GM12872 (cell line): ENCODE measurements around the gene SGK1.

ENCODE experiments used
- TF ChIP-seq, protein P1 (sequence below): IDR thresholded peaks from 3 replicates; pipeline ENCODE4 v1.5.1; 2011; ENCODE audit warnings: low read depth, mild to moderate bottlenecking, low read length, moderate library complexity; ENCODE audit not compliant: insufficient read depth

SGK1 gene

DNA sequence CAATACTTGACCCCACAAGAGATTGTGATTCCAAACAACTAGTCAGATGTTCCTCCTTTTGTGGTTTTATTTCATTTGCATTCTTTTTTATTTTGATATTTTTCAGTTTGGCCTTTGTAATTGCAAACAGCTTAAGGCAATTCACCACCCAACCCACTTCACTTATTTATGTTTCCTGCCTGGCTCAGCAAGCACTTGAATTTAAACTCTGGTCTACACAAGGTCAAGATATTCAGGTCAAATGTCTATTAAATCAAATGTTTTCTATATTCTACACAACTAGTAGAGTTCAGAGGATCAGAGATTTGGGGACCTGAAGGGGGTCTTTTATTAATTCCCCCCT lies 100.1 kb downstream of the SGK1 start:
- TF ChIP-seq, protein P1, sequence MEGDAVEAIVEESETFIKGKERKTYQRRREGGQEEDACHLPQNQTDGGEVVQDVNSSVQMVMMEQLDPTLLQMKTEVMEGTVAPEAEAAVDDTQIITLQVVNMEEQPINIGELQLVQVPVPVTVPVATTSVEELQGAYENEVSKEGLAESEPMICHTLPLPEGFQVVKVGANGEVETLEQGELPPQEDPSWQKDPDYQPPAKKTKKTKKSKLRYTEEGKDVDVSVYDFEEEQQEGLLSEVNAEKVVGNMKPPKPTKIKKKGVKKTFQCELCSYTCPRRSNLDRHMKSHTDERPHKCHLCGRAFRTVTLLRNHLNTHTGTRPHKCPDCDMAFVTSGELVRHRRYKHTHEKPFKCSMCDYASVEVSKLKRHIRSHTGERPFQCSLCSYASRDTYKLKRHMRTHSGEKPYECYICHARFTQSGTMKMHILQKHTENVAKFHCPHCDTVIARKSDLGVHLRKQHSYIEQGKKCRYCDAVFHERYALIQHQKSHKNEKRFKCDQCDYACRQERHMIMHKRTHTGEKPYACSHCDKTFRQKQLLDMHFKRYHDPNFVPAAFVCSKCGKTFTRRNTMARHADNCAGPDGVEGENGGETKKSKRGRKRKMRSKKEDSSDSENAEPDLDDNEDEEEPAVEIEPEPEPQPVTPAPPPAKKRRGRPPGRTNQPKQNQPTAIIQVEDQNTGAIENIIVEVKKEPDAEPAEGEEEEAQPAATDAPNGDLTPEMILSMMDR = no peak

DNA sequence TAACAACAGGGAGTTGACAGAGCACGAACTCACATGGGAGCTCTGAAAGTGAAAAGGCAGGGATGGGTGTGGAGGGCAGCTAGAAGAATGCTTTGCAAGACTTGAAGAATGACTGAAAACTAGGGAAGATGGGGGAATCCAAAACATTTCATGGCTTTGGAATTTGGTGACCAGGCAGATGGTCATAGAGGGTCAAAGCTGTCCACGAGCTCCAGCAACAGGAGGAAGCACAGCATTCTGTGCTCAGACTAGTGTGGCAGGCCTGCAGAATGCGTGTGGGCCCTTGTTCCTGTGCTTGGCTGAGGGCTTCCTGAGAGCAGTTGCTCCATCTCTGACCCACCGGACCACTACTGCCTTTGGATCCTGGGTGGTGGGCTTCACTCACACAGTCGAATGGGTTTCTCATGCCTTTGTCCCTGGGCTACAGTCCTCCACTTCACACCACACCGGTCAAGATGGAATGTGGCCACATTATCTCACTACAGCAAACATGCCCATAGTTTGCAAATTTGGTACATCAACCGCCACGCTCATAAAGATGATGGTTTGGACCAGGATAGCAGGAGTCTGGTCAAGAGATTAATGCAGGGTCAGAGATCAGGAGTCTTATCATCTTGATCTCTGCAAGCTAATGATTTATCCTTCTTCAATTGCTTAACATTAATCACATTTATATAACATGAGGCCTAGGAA lies 100.7 kb downstream of the SGK1 start:
- TF ChIP-seq, protein P1 = no peak

DNA sequence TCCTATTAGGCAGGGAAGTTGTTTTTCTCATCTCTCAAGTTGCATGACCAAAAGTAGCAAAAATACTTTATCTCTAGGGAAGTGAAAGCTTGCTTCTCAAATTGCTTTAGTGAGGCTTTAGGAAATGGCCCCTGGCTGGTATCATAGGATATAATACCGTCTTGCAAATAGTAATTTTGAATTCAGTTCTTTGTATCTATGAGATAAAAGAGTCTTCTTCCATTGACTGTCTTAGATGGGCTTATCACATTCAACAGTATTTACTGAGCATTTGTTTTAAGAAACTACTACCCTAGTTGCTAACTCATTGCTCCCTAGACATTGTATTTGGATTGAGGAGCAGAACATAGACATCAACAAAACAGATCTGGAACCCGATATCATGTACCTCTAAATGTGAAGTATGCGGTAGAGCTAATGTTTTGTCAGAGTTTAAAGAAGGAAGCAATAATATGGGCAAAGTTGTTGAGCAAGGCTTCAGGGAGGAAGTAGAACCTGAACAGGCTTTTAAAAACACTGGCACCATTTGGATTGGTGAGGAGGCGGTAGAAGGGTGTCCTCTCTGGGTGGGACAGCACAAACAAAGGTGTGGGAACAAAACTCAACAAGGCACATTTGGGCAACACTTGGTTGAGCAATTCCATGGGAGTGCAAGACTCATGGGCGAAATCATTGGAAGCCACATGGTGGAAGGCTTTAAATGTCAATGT lies 101.5 kb downstream of the SGK1 start:
- TF ChIP-seq, protein P1 = no peak

DNA sequence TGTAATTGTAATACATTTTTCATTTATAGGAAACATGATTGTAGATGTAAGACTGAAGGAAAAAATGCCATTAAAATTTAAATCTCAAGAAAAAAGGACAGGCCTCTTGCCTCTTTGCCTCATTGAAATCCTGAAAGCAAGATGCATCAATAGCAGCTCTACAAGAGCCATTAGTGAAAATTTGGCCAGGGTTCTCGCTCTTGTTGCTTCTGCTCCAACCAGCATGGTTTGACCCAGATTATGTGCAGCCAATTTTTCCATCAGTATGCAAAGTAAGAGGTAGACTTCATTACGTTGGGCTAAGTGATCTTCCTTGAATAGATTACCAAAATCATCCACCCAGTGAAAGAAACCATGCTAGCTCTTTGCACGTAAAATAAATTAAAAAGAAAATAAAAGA lies 106.6 kb downstream of the SGK1 start:
- TF ChIP-seq, protein P1 = no peak

DNA sequence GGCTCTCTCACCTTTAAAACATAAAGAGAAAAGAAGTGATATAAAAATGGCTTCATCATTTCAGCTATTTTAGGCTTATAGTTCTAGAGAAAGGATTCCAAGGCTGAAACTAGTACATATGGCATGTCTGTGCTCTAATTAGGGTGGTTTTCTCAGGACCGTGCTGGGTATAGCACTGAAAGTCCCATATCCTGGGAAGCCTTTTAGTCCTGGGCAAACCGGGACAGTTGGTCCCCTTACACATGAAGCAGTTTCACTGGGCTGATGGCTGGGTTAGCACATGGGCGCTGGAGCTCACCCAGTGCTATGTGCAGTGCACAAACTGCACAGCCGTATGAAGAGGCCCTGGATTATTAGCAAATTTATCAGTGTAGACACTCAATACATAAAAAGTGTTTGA lies 110.5 kb downstream of the SGK1 start:
- TF ChIP-seq, protein P1 = no peak

DNA sequence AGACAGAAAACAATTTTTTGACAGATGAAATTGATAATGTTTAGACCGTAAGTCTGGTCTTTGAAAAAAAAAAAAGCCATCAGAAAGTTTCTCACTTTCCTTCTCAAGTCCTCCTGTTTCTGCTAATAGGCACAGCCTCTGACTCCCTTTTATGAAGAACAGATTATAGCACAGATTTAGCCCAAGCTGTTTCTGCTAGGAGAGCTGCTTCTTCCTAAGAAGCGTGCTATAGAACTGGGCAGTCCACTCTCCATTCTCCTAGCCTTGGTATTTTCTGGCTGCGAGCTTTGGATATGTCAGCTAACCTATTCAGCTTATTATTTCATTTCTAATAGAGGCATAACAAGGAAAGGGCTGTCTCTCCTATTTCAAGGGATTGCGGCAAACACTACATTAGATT lies 112.5 kb downstream of the SGK1 start:
- TF ChIP-seq, protein P1 = no peak

DNA sequence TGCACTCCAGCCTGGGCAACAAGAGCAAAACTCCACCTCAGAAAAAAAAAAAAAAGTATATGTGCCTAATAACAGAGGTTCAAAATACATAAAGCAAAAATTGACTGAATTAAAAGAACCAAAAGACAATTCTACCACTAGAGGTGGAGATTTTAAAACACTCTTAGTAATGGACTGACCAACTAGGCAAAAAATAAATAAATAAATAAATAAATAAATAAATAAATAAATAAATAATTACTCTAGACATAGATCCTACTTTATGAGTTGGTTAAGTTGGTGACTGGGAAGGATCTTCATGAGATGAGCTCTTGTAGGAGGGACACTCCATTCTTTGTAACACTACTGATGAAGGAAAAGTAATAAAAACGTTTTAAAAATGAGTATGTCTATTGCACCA lies 113.9 kb downstream of the SGK1 start:
- TF ChIP-seq, protein P1 = no peak
